GM12864 (cell line): ENCODE results near the gene FOXN1.

Experiments
- DNase-seq: peaks from one replicate; pipeline ENCODE4 v3.0.0-alpha.2; 2011; ENCODE audit warnings: low read depth
- H3K4me3 ChIP-seq: 2 replicates; pipeline ENCODE4 v1.5.1; 2011; ENCODE audit warnings: mild to moderate bottlenecking, low read depth, low read length, control low read depth
- CTCF ChIP-seq: IDR thresholded peaks from 2 replicates; pipeline ENCODE4 v1.5.1; 2011; ENCODE audit warnings: low read depth, mild to moderate bottlenecking, moderate library complexity, low read length, control low read depth, inconsistent platforms; ENCODE audit errors: missing control alignments

The FOXN1 gene

GRCh38 chr17:28488533-28489276 is 17.4 kb upstream of the FOXN1 start:
- TF ChIP-seq CTCF: no peak
- H3K4me3 ChIP-seq: no peak overlapping the region
- no peak for DNase-seq

DNA sequence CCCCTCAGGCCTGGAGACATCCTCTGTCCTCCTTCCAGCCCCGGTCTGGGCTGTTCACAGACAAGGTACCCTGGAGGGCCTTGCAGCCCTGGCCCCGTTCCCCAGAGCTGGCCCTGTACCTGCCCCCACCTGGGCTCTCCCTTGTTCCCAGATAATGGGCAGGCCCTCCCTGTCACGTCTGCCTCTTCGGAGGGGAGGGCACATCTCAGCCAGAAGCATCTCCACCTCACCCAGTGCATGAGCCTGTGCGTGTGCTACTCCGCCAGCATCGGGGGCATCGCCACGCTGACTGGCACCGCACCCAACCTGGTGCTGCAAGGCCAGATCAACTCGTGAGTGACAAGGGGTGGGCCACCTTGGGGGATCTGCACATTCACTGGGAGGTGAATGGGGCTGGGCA is 14.9 kb upstream of the FOXN1 start:
- no peak for TF ChIP-seq CTCF
- no peak overlapping the region for H3K4me3 ChIP-seq
- DNase-seq: no peak

GRCh38 chr17:28491860-28492259 is 14.3 kb upstream of the FOXN1 start:
- no peak overlapping the region for H3K4me3 ChIP-seq
- no peak for DNase-seq
- no peak for TF ChIP-seq CTCF

DNA sequence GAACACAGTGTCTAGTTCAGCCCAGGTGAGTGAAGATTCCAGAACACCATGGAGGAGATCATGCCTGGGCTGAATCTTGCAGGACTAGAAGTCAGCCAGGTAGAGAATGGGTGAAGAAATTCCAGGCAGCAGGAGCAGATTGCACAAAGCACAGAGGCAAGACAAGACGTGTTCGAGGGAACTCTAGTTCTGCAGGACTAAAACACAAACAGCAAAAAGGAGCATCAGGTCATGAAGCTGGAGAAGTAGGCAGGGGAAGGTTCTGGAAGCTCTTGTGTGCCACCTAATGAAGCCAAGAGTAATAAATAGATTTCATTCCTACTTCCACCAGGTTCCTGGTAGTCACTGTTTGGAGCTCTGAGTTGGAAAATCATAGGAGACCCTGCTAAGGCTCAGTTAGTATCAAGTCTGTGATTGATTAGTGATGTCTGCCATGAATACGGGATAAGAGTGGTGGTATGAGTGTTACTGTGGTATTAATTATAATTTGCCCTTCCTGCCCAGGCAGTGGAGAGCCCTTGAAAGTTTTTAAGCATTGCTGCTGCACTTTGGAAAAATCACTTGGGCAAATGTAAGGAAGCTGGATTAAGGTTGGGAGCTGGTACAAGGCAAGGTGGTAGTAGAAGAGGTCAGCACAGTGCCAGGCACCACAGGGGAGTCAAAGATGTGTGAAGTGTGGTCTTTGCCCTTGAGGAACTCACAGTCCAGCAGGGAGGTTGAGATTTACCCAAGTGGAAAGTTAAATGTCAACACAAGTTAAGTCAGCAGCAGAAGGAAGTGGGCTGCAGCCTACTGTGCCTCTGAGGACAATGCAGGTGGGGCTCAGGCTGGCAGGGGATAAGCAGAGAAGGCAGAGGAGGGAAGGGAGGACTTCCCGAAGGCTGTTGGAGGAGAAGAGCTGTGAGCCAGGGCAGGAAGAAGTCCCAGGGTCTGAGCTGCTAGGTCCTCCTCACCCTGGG is 13.5 kb upstream of the FOXN1 start:
- no peak for DNase-seq
- H3K4me3 ChIP-seq: no peak overlapping the region
- no peak for TF ChIP-seq CTCF

- no peak for DNase-seq
- no peak for TF ChIP-seq CTCF
- H3K4me3 ChIP-seq: no peak overlapping the region
Measured at GRCh38 chr17:28493460-28493859, 12.7 kb upstream of the FOXN1 start.

GRCh38 chr17:28494445-28495188 is 11.5 kb upstream of the FOXN1 start:
- DNase-seq: peak; percentile 31
- peak; percentile 96 for TF ChIP-seq CTCF
- no peak overlapping the region for H3K4me3 ChIP-seq
